Thyroid gland (tissue), 4 donors: ENCODE data around the gene TMA7. TPM values are rescaled to one million over a fixed set of nuclear protein-coding genes. Genes with fewer than 3 reads are reported as not detected.
"Not testable (repeated sequence)": the region's sequence is repeated elsewhere in the genome, so short reads cannot be mapped to it uniquely, and the experiment has no call there.

ENCODE experiments used
- DNase-seq, 2 donors: peaks; one replicate each; pipeline ENCODE4 v3.0.0-alpha.2; 2019
- H3K27ac ChIP-seq, 3 donors: fragments of 200-600 bp; sonication (generic); 1 replicate in 2 of 3; 2 replicates in 1 of 3; pipeline ENCODE4 v1.5.1; 2016 to 2019; ENCODE audit warnings: mild to moderate bottlenecking in 1 of 3, moderate library complexity in 1 of 3
- H3K27me3 ChIP-seq: fragments of 200-600 bp; sonication (generic); one replicate; pipeline ENCODE4 v1.5.1; 2019
- H3K36me3 ChIP-seq, 2 donors: fragments of 200-600 bp; sonication (generic); one replicate each; pipeline ENCODE4 v1.5.1; 2016 to 2019
- H3K4me1 ChIP-seq, 2 donors: fragments of 200-600 bp; sonication (generic); one replicate each; pipeline ENCODE4 v1.5.1; 2017 to 2019
- H3K4me3 ChIP-seq, 3 donors: fragments of 200-600 bp; sonication (generic); replicated peaks in 1 of 3; 1 replicate in 2 of 3; 2 replicates in 1 of 3; pipeline ENCODE4 v1.5.1; 2016; ENCODE audit warnings: mild to moderate bottlenecking in 1 of 3
- H3K9me3 ChIP-seq: fragments of 200-600 bp; sonication (generic); one replicate; pipeline ENCODE4 v1.5.1; 2017
- CTCF ChIP-seq, 6 experiments: fragments of 200-600 bp in 3 of 6; fragments of 450-650 bp in 3 of 6; sonication (generic) in 3 of 6; IDR thresholded peaks; one replicate each; pipeline ENCODE4 v1.5.1; 2016 to 2019; ENCODE audit warnings: antibody characterized with exemption in 6 of 6, mild to moderate bottlenecking in 2 of 6, inconsistent platforms in 1 of 6, moderate library complexity in 1 of 6
- POLR2A ChIP-seq, 2 donors: fragments of 450-650 bp; IDR thresholded peaks; one replicate each; pipeline ENCODE4 v1.6.1; 2017; ENCODE audit warnings: antibody characterized with exemption in 2 of 2, mild to moderate bottlenecking in 2 of 2, moderate library complexity in 1 of 2
- WGBS, 2 donors: methylation state at CpG; one replicate each; pipeline ENCODE4 v1.1.5; 2017; 5-methylcytosine and 5-hydroxymethylcytosine counted together
- intact Hi-C: fragments of 100-400 bp; cut with DNase I; formaldehyde crosslinking; loops from one replicate; pipeline ENCODE4 v1.15.1; 2023
- total RNA-seq, 4 donors: library from RNA; depleted of rRNA; stranded (reverse); fragments of >200 nt; gene quantifications; one replicate each; pipeline ENCODE4 v1.2.3, GENCODE V29; 2016

The TMA7 gene
- total RNA-seq, 4 donors from 2014 or later = 133 to 413 (median 301) TPM

GRCh38 chr3:48478626-48479555 lies 38.8 kb downstream of the TMA7 start:
- DNase-seq = no peak
- Histone ChIP-seq H3K27ac (no peak overlapping the region), H3K36me3 (no peaks in the 10 kb centered on the region), H3K4me3 (no peak overlapping the region), H3K4me1 (peaks cover 0 to 13% of the 10 kb centered on the region in 2 donors), H3K9me3 (no peaks in the 10 kb centered on the region), H3K27me3 (no peaks in the 10 kb centered on the region)
- intact Hi-C loops = no loop called here
- TF ChIP-seq POLR2A (IDR thresholded peaks at IDR 0.05) = no peak
- TF ChIP-seq CTCF (IDR thresholded peaks at IDR 0.05) = no peak
- 79 to 85% methylated on average over 12 to 19 of the region's 19 CpGs for WGBS, 2 donors

GRCh38 chr3:48480891-48481290 lies 40.8 kb downstream of the TMA7 start:
- DNase-seq, H3K27ac ChIP-seq, H3K4me3 ChIP-seq, H3K36me3 ChIP-seq, intact Hi-C loops, H3K9me3 ChIP-seq, H3K4me1 ChIP-seq, H3K27me3 ChIP-seq: not testable (repeated sequence)
- 97% methylated on average over 11 of the region's 11 CpGs for WGBS, 2 donors

GRCh38 chr3:48482822-48483221 lies 42.8 kb downstream of the TMA7 start:
- H3K4me3 ChIP-seq, H3K4me1 ChIP-seq, DNase-seq, H3K27me3 ChIP-seq, H3K36me3 ChIP-seq, H3K27ac ChIP-seq, H3K9me3 ChIP-seq, intact Hi-C loops: not testable (repeated sequence)
- 82 to 89% methylated on average over 6 of the region's 6 CpGs for WGBS, 2 donors

GRCh38 chr3:48486952-48487351 lies 46.9 kb downstream of the TMA7 start:
- intact Hi-C loops = no loop called here
- TF ChIP-seq CTCF (IDR thresholded peaks at IDR 0.05) (no peak), POLR2A (IDR thresholded peaks at IDR 0.05) (no peak)
- H3K27me3 ChIP-seq = no peaks in the 10 kb centered on the region
- no peak overlapping the region for H3K4me3 ChIP-seq
- H3K4me1 ChIP-seq = no peaks in the 10 kb centered on the region
- H3K36me3 ChIP-seq = no peaks in the 10 kb centered on the region
- H3K27ac ChIP-seq = no peak overlapping the region
- DNase-seq = no peak
- 96 to 97% methylated on average over 5 of the region's 5 CpGs for WGBS, 2 donors
- H3K9me3 ChIP-seq = no peaks in the 10 kb centered on the region

- no peak overlapping the region for H3K27ac ChIP-seq
- H3K4me3 ChIP-seq = no peak overlapping the region
- WGBS, 2 donors = 87 to 89% methylated on average over 7 of the region's 7 CpGs
- no peaks in the 10 kb centered on the region for H3K9me3 ChIP-seq
- intact Hi-C loops = no loop called here
- peaks cover 7 to 9% of the 10 kb centered on the region in 2 donors for H3K36me3 ChIP-seq
- TF ChIP-seq CTCF (IDR thresholded peaks at IDR 0.05) (no peak), POLR2A (IDR thresholded peaks at IDR 0.05) (no peak)
- no peaks in the 10 kb centered on the region for H3K27me3 ChIP-seq
- no peak for DNase-seq
- H3K4me1 ChIP-seq = no peaks in the 10 kb centered on the region
Observed at GRCh38 chr3:48492461-48493202, 52.6 kb downstream of the TMA7 start.

- peaks cover 9 to 12% of the 10 kb centered on the region in 2 donors for H3K36me3 ChIP-seq
- H3K27me3 ChIP-seq = no peaks in the 10 kb centered on the region
- intact Hi-C loops = no loop called here
- no peaks in the 10 kb centered on the region for H3K4me1 ChIP-seq
- H3K4me3 ChIP-seq = no peak overlapping the region
- DNase-seq = no peak
- no peaks in the 10 kb centered on the region for H3K9me3 ChIP-seq
- H3K27ac ChIP-seq = no peak overlapping the region
- 88 to 96% methylated on average over 3 of the region's 3 CpGs for WGBS, 2 donors
- TF ChIP-seq CTCF (IDR thresholded peaks at IDR 0.05) (no peak), POLR2A (IDR thresholded peaks at IDR 0.05) (no peak)
Observed at GRCh38 chr3:48493203-48493501, 53.1 kb downstream of the TMA7 start.
